Kidney (tissue), 14 donors: ENCODE measurements around the gene PRKAR2B. TPM values are rescaled to one million over a fixed set of nuclear protein-coding genes. Genes with fewer than 3 reads are reported as not detected.

Experiments
- DNase-seq, 5 donors: peaks; one replicate each; pipeline ENCODE4 v3.0.0-alpha.2; 2013 to 2020
- FAIRE-seq: peaks from 2 replicates; lab custom pipeline; 2012; peaks lifted over from hg19 to GRCh38; lab: Jason Lieb, UNC
- H3K27ac ChIP-seq, 2 donors: one replicate each; pipeline ENCODE4 v1.7.0; 2013; ENCODE audit warnings: low read depth in 2 of 2, low read length in 2 of 2, inconsistent platforms in 1 of 2
- H3K27me3 ChIP-seq: one replicate; pipeline ENCODE4 v1.7.1; 2013; ENCODE audit warnings: low read length, inconsistent platforms; ENCODE audit not compliant: control insufficient read depth, insufficient read depth
- H3K36me3 ChIP-seq, 3 donors: one replicate each; pipeline versions ENCODE4 v1.7.0 to v1.7.1; 2013; ENCODE audit warnings: low read length in 3 of 3, control low read depth in 1 of 3, inconsistent platforms in 1 of 3; ENCODE audit not compliant: insufficient read depth in 3 of 3, control insufficient read depth in 2 of 3
- H3K4me1 ChIP-seq, 3 donors: one replicate each; pipeline versions ENCODE4 v1.7.0 to v1.7.1; 2013; ENCODE audit warnings: low read length in 3 of 3, inconsistent platforms in 1 of 3, low read depth in 1 of 3; ENCODE audit not compliant: control insufficient read depth in 2 of 3, insufficient read depth in 2 of 3
- H3K4me3 ChIP-seq, 3 donors: one replicate each; pipeline versions ENCODE4 v1.7.0 to v1.8.1; 2013; ENCODE audit warnings: low read length in 3 of 3, control low read depth in 1 of 3, inconsistent platforms in 1 of 3
- H3K9ac ChIP-seq, 3 donors: one replicate each; pipeline versions ENCODE4 v1.7.0 to v1.7.1; 2013; ENCODE audit warnings: low read length in 3 of 3, control low read depth in 1 of 3, inconsistent platforms in 1 of 3
- H3K9me3 ChIP-seq, 3 donors: one replicate each; pipeline versions ENCODE4 v1.7.0 to v1.7.1; 2013; ENCODE audit warnings: low read length in 3 of 3, control low read depth in 1 of 3, inconsistent platforms in 1 of 3; ENCODE audit not compliant: control insufficient read depth in 2 of 3, insufficient read depth in 1 of 3
- CTCF ChIP-seq: IDR thresholded peaks from 3 replicates; pipeline ENCODE4 v1.5.1; 2012; ENCODE audit warnings: mild to moderate bottlenecking, moderate library complexity, borderline replicate concordance; ENCODE audit not compliant: insufficient read depth; ENCODE audit errors: extremely low read depth
- intact Hi-C: fragments of 100-400 bp; cut with DNase I; formaldehyde crosslinking; loops from one replicate; pipeline ENCODE4 v1.11.1; 2022
- polyA plus RNA-seq: library from polyadenylated mRNA; stranded (reverse); fragments of 350-450 nt; fragmentation: Illumina TruSeq; extraction: RNeasy Lipid Tissue Mini Kit (QIAGEN cat#74804); gene quantifications from one replicate; pipeline ENCODE4 v1.2.3, GENCODE V29; 2014; ENCODE audit warnings: low read depth, low replicate concordance; ENCODE audit not compliant: insufficient read depth
- total RNA-seq: library from RNA; stranded (reverse); fragmentation: NEBNext Ultra II Directional; extraction: Animal tissue kit (Norgen Biotek cat#: 25700); gene quantifications from one replicate; pipeline ENCODE4 v1.2.1, GENCODE V29; 2021
- donor health status: control.
- donor health status: control.
- donor health status: control.
- donor health status: control.
- donor health status: control.
- donor health status: DM: yes; HTN: yes; CAD: no.
- donor health status: Normal renal cell carcinoma (clear cell type).

PRKAR2B gene
- total and polyA plus RNA-seq, 2 donors from 2014 or later: 6.9 to 7.3 TPM

- H3K4me1 ChIP-seq: peaks cover 0 to 5% (median 0%) of the 10 kb centered on the region in 3 donors
- H3K9me3 ChIP-seq: no peaks in the 10 kb centered on the region
- FAIRE-seq: no peak
- H3K4me3 ChIP-seq: no peak overlapping the region
- DNase-seq: no peak
- TF ChIP-seq CTCF: no peak
- H3K27ac ChIP-seq: no peak overlapping the region
- intact Hi-C loops: no loop called here
- H3K9ac ChIP-seq: no peak overlapping the region
- no peaks in the 10 kb centered on the region for H3K36me3 ChIP-seq
- H3K27me3 ChIP-seq: no peaks in the 10 kb centered on the region
These were observed 1.0 kb upstream of the PRKAR2B start for GRCh38 chr7:107043491-107043890.

GRCh38 chr7:107043921-107044346 lies 571 bp upstream of the PRKAR2B start:
- Histone ChIP-seq H3K9ac (peak overlapping the region in 2 of 3 donors; percentile 41 to 51), H3K36me3 (no peaks in the 10 kb centered on the region), H3K4me3 (peak overlapping the region; percentile 62 to 76 (median 62)), H3K27ac (peak overlapping the region; percentile 50 to 81), H3K4me1 (peaks cover 0 to 5% (median 0%) of the 10 kb centered on the region in 3 donors), H3K27me3 (no peaks in the 10 kb centered on the region), H3K9me3 (no peaks in the 10 kb centered on the region)
- intact Hi-C loops: no loop called here
- DNase-seq: no peak
- FAIRE-seq: no peak
- no peak for TF ChIP-seq CTCF

- Histone ChIP-seq H3K27ac (no peak overlapping the region), H3K4me1 (peaks cover 0 to 5% (median 0%) of the 10 kb centered on the region in 3 donors), H3K27me3 (no peaks in the 10 kb centered on the region), H3K9me3 (no peaks in the 10 kb centered on the region), H3K9ac (peak overlapping the region in 1 of 3 donors; percentile 74), H3K4me3 (peak overlapping the region; percentile 61 to 82 (median 81)), H3K36me3 (no peaks in the 10 kb centered on the region)
- no peak for FAIRE-seq
- intact Hi-C loops: no loop called here
- no peak for TF ChIP-seq CTCF
- peak in 3 of 5 donors; percentile 49 to 70 (median 63) for DNase-seq
These were observed 873 bp downstream of the PRKAR2B start for GRCh38 chr7:107045195-107045960.
